ENCODE results near the gene PCSK6. TPM values are rescaled to one million over a fixed set of nuclear protein-coding genes. Genes with fewer than 3 reads are reported as not detected.

PCSK6 gene
- total and polyA plus RNA-seq, 2 of the 8 experiments (the other 6 are each of a cell fraction or from before 2014, with no cell fraction given): 1.9 to 4.0 TPM

- Histone ChIP-seq H3K27ac (ENCODE audit: low read depth, low read length) (no peak overlapping the region), H3K79me1 (ENCODE audit: low read depth, low read length) (no peaks in the 10 kb centered on the region), H2AFZ (ENCODE audit: low read length) (no peak overlapping the region), H3K4me2 (ENCODE audit: insufficient read depth in 1 of 2, low read depth in 2 of 2, low read length in 2 of 2) (no peak overlapping the region), H3K27me3 (replicated peaks in 1 of 4; ENCODE audit: control insufficient read depth in 3 of 4, extremely low read depth in 1 of 4, insufficient read depth in 3 of 4, low read length in 3 of 4) (no peaks in the 10 kb centered on the region; a peak in 3 of 7 replicates), H3K9ac (replicated peaks in 1 of 4; ENCODE audit: extremely low read depth in 1 of 4, low read depth in 3 of 4, low read length in 3 of 4) (no peak overlapping the region), H3K4me1 (replicated peaks in 1 of 4; ENCODE audit: control insufficient read depth in 3 of 4, insufficient read depth in 4 of 4, low read length in 3 of 4) (peaks cover 0 to 11% (median 7%) of the 10 kb centered on the region in 4 experiments; a peak in 6 of 7 replicates), H3K56ac (replicated peaks; ENCODE audit: insufficient read length, low read depth, low read length) (no peak overlapping the region), H3K4me3 (ENCODE audit: extremely low read depth in 1 of 4, insufficient read depth in 2 of 4, low read depth in 3 of 4, low read length in 4 of 4) (no peak overlapping the region), H2BK120ac (replicated peaks; ENCODE audit: low read depth, low read length) (no peak overlapping the region), H3K4ac (replicated peaks; ENCODE audit: insufficient read length, low read depth, low read length) (no peak overlapping the region), H4K8ac (ENCODE audit: extremely low read depth, insufficient read depth, low read length) (no peak overlapping the region), H3K23me2 (ENCODE audit: low read depth, low read length) (no peaks in the 10 kb centered on the region), H2BK12ac (ENCODE audit: low read depth, low read length) (no peak overlapping the region), H4K20me1 (replicated peaks in 1 of 2; ENCODE audit: control insufficient read depth in 1 of 2, insufficient read depth in 2 of 2, low read length in 2 of 2) (no peaks in the 10 kb centered on the region), H3K18ac (ENCODE audit: extremely low read depth, low read length) (no peak overlapping the region), H3K36me3 (ENCODE audit: control insufficient read depth in 2 of 4, insufficient read depth in 4 of 4, low read length in 3 of 4) (no peaks in the 10 kb centered on the region), H3K23ac (ENCODE audit: insufficient read length) (no peak overlapping the region), H2AK5ac (ENCODE audit: low read depth, low read length) (no peak overlapping the region), H2BK5ac (ENCODE audit: low read depth, low read length) (no peak overlapping the region), H2BK20ac (ENCODE audit: low read length) (no peak overlapping the region), H2BK15ac (ENCODE audit: low read length) (no peak overlapping the region), H4K91ac (replicated peaks; ENCODE audit: insufficient read length, low read length) (no peak overlapping the region), H4K5ac (ENCODE audit: insufficient read length, low read depth, low read length) (no peak overlapping the region), H3K79me2 (ENCODE audit: control insufficient read depth in 1 of 2, insufficient read depth in 2 of 2, low read length in 2 of 2) (no peaks in the 10 kb centered on the region), H3K14ac (ENCODE audit: insufficient read length) (no peak overlapping the region), H3K9me3 (ENCODE audit: insufficient read depth in 2 of 2, low read depth in 1 of 2, low read length in 1 of 2) (no peaks in the 10 kb centered on the region; a peak in 1 of 4 replicates)
- ChIA-PET CTCF (ENCODE audit: partially characterized antibody) (interaction anchor here (2.1 kb wide), 1 partner anchor 11 kb away, joined by 5 read pairs; no protein-coding TSS in a partner anchor), POLR2A (ENCODE audit: partially characterized antibody) (no interaction called here)
- 89% methylated on average over 12 of the region's 12 CpGs; no CpG with 5 or more reads in 1 of the 2 experiments for WGBS, 2 experiments (ENCODE audit: extremely low coverage in 1 of 2, insufficient coverage in 1 of 2, insufficient read length in 1 of 2, insufficient replicate concordance in 2 of 2, low coverage in 1 of 2, low lambda C conversion rate in 2 of 2, missing lambda C conversion rate in 1 of 2)
- no peak for FAIRE-seq
- DNase-seq (ENCODE audit: low read depth in 1 of 2, low spot score in 2 of 2): peak in 1 of 2 experiments; percentile 33
- TF ChIP-seq TEAD4 (IDR thresholded peaks at IDR 0.05; ENCODE audit: low read depth, low read length): no peak
- TF ChIP-seq NRF1 (IDR thresholded peaks at IDR 0.05; ENCODE audit: low read depth, low read length): no peak
- no peak for TF ChIP-seq EZH2 (IDR thresholded peaks at IDR 0.05; ENCODE audit: low read depth, low read length, severe bottlenecking)
- TF ChIP-seq NANOG (IDR thresholded peaks at IDR 0.05; ENCODE audit: insufficient read depth, low read depth, low read length, poor library complexity, severe bottlenecking): no peak
- no peak for TF ChIP-seq CREB1 (IDR thresholded peaks at IDR 0.05)
- TF ChIP-seq RAD21 (IDR thresholded peaks at IDR 0.05 in 1 of 2, conservative IDR thresholded peaks at IDR 0.05 in 1 of 2; ENCODE audit: low read depth in 2 of 2, low read length in 2 of 2): no peak
- no peak for TF ChIP-seq GABPA (IDR thresholded peaks at IDR 0.05; ENCODE audit: borderline replicate concordance, insufficient read depth, low read length)
- TF ChIP-seq BCL11A (IDR thresholded peaks at IDR 0.05; ENCODE audit: low read depth in 2 of 2, low read length in 2 of 2): no peak
- no peak for TF ChIP-seq POLR2AphosphoS5 (IDR thresholded peaks at IDR 0.05; ENCODE audit: low read depth, low read length)
- TF ChIP-seq ATF2 (IDR thresholded peaks at IDR 0.05; ENCODE audit: low read length): no peak
- no peak for TF ChIP-seq GTF2F1 (IDR thresholded peaks at IDR 0.05; ENCODE audit: borderline replicate concordance, low read depth, low read length)
- no peak for TF ChIP-seq SP2 (IDR thresholded peaks at IDR 0.05; ENCODE audit: low read length)
- no peak for TF ChIP-seq JUND (IDR thresholded peaks at IDR 0.05; ENCODE audit: low read length)
Observed at GRCh38 chr15:101406036-101406435, 83.5 kb downstream of the PCSK6 start.

Measured in H1 (cell line).